ENCODE data around the gene DYDC1. TPM values are rescaled to one million over a fixed set of nuclear protein-coding genes. Genes with fewer than 3 reads are reported as not detected.

The DYDC1 gene
- total and polyA plus RNA-seq, 2 experiments from 2014 or later: not detected

DNA sequence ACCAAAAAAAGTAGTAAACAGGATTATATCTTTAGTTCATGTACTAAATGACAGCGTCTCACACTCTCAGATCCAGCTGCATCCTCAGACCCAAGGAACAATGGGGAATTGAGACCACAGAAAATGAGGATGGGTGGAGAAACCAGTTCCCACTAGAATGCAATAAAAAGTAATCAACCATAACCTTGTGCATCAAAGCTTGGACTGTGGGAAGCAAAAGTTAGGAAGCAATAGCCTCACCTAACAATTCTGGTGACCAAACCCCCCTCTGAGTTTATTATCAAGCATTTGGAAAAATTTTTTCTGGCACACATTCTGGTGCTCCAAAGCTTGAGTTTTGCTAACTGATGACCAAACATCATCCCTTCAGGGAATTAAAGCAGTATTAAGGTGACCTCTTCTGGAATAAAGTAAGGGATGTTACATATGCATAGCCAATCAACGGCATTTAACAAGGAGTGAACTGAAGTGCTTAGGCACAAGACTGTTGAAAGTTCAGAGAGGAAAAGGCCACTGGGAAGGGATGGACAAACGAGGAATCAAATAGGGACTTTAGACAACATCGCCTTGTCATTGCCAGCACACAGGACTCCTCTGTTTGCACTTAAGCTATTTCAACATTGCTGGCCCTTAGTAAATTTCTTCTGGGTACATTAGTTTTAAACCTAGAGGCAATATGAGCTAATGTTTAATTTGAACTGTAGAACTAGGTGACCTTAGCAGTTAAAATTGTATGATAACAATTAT is 65.9 kb downstream of the DYDC1 start (continued):
- TF ChIP-seq ZNF462 (CRISPR knock-in tag; IDR thresholded peaks at IDR 0.05) (no peak), ETS1 (IDR thresholded peaks at IDR 0.05) (no peak), EZH2 (IDR thresholded peaks at IDR 0.05; ENCODE audit: low read depth, unreplicated experiment) (no peak), EZH2phosphoT487 (IDR thresholded peaks at IDR 0.05; ENCODE audit: unreplicated experiment) (no peak), POLR2AphosphoS5 (IDR thresholded peaks at IDR 0.05; ENCODE audit: low read depth) (no peak)

Measured in GM23338 (cell line).